ENCODE measurements around the gene NUP35. TPM values are rescaled to one million over a fixed set of nuclear protein-coding genes. Genes with fewer than 3 reads are reported as not detected.
A peak's percentile ranks its signal among the peaks of the same experiment; 100 is the strongest.

The NUP35 gene
- total RNA-seq, 3 donors from 2014 or later (not counting 1 experiment from before 2014, with no cell fraction given) = 10.5 to 14.0 (median 12.7) TPM

- DNase-seq (peak in 1 of 2 donors; percentile 25), ATAC-seq (no peak)
- H3K27ac Mint-ChIP-seq = no peak overlapping the region
- H3K4me1 Mint-ChIP-seq = no peaks in the 10 kb centered on the region
- no peaks in the 10 kb centered on the region for H3K36me3 Mint-ChIP-seq
- Histone ChIP-seq H3K27me3 (ENCODE audit: control insufficient read depth, insufficient read depth, low read length) (no peaks in the 10 kb centered on the region), H3K27ac (ENCODE audit: low read length) (no peak overlapping the region), H3K4me3 (ENCODE audit: low read length) (no peak overlapping the region), H3K4me1 (ENCODE audit: control insufficient read depth, insufficient read depth, low read length) (no peaks in the 10 kb centered on the region), H3K36me3 (ENCODE audit: control insufficient read depth, insufficient read depth, low read length) (no peaks in the 10 kb centered on the region), H3K9me3 (ENCODE audit: control insufficient read depth, insufficient read depth, low read length) (no peaks in the 10 kb centered on the region)
- no peak for TF ChIP-seq CTCF (IDR thresholded peaks at IDR 0.05)
- no peaks in the 10 kb centered on the region for H3K27me3 Mint-ChIP-seq (ENCODE audit: low read depth in 2 of 2)
- H3K4me3 Mint-ChIP-seq = no peak overlapping the region
- no peaks in the 10 kb centered on the region for H3K9me3 Mint-ChIP-seq
- 100% methylated on average over 1 of the region's 2 CpGs for WGBS (ENCODE audit: insufficient coverage)
- intact Hi-C loops (cut with micrococcal nuclease) = no loop called here
Measured at GRCh38 chr2:183093857-183094657, 30.2 kb upstream of the NUP35 start.

DNA sequence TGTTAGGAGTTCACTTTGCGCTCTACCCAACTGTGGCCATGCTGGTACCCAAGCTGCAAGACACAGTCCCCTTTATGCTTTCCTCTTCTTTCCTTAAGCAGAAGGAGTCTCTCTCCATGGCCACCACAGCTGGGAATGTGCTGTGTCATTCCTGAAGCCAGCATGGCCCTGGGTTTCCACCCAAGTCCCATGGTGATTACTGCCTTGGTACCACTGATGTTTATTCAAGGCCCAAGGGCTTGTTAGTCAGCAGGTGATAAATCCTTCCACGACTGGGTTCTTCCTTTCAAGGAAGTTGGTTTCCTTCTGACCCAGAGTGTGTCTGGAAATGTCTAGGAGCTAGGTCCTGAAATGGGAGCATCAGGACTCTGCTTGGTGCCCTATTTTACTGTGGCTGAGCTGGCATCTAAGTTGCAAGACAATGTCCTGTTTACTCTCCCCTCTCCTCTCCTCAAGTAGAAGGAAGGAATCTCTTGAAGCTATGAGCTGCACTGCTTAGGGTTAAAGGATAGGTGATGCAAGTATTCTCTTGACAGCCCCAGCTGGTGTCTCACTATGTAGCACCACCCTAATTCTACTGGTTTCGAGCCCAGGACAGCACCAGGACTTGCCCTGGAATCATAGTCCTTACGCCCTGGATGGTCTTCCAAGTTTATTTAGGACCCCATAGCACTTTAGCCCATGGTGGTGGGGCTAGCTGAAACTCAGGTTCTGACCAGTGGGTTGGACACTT lies 18.7 kb upstream of the NUP35 start:
- no peak overlapping the region for H3K4me3 Mint-ChIP-seq
- no peaks in the 10 kb centered on the region for H3K9me3 Mint-ChIP-seq
- TF ChIP-seq CTCF (IDR thresholded peaks at IDR 0.05) = no peak
- DNase-seq (no peak), ATAC-seq (no peak)
- H3K9me3 ChIP-seq (ENCODE audit: control insufficient read depth, insufficient read depth, low read length) = no peaks in the 10 kb centered on the region
- H3K27me3 Mint-ChIP-seq (ENCODE audit: low read depth in 2 of 2) = peaks cover 7 to 45% of the 10 kb centered on the region in 2 donors
- intact Hi-C loops (cut with micrococcal nuclease) = no loop called here
- 72% methylated on average over 4 of the region's 4 CpGs for WGBS (ENCODE audit: insufficient coverage)
- H3K36me3 ChIP-seq (ENCODE audit: control insufficient read depth, insufficient read depth, low read length) = no peaks in the 10 kb centered on the region
- no peak overlapping the region for H3K4me3 ChIP-seq (ENCODE audit: low read length)
- H3K36me3 Mint-ChIP-seq = no peaks in the 10 kb centered on the region
- H3K27me3 ChIP-seq (ENCODE audit: control insufficient read depth, insufficient read depth, low read length) = no peaks in the 10 kb centered on the region
- H3K27ac ChIP-seq (ENCODE audit: low read length) = no peak overlapping the region
- no peak overlapping the region for H3K27ac Mint-ChIP-seq
- H3K4me1 ChIP-seq (ENCODE audit: control insufficient read depth, insufficient read depth, low read length) = no peaks in the 10 kb centered on the region
- H3K4me1 Mint-ChIP-seq = no peaks in the 10 kb centered on the region

DNA sequence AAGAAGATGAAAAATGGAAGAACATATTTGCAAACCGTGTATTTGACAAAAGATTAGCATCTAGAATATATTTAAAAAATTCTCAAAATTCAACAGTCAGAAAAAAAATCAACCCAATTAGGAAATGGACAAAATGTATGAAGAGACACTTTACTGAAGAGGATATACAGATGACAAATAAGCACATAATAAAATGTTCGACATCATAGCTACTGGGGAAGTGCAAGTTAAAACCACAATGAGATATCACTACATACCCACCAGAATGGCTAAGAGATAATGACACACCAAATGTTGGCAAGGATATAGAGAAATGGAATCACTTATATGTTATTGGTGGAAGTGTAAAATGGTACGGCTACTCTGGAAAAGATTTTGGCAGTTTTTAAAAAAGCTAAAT lies 11.7 kb upstream of the NUP35 start:
- Mint-ChIP-seq H3K27ac (no peak overlapping the region), H3K4me1 (no peaks in the 10 kb centered on the region), H3K27me3 (ENCODE audit: low read depth in 2 of 2) (peaks cover 33 to 35% of the 10 kb centered on the region in 2 donors), H3K4me3 (no peak overlapping the region), H3K9me3 (no peaks in the 10 kb centered on the region), H3K36me3 (no peaks in the 10 kb centered on the region)
- ATAC-seq (no peak), DNase-seq (no peak)
- Histone ChIP-seq H3K27me3 (ENCODE audit: control insufficient read depth, insufficient read depth, low read length) (peaks cover 5% of the 10 kb centered on the region), H3K9me3 (ENCODE audit: control insufficient read depth, insufficient read depth, low read length) (no peaks in the 10 kb centered on the region), H3K27ac (ENCODE audit: low read length) (no peak overlapping the region), H3K36me3 (ENCODE audit: control insufficient read depth, insufficient read depth, low read length) (no peaks in the 10 kb centered on the region), H3K4me3 (ENCODE audit: low read length) (no peak overlapping the region), H3K4me1 (ENCODE audit: control insufficient read depth, insufficient read depth, low read length) (no peaks in the 10 kb centered on the region)
- no peak for TF ChIP-seq CTCF (IDR thresholded peaks at IDR 0.05)
- no CpG with 5 or more reads among the region's 3 CpGs for WGBS (ENCODE audit: insufficient coverage)
- intact Hi-C loops (cut with micrococcal nuclease) = no loop called here
